Activated CD8-positive, alpha-beta T cell treated with anti-CD3 and anti-CD28 coated beads, Interleukin-2, amount 10 ng/mL, durations not matched to agents 7 days and 5 days (primary cell): Measurements from ENCODE around the gene JAK1. TPM values are rescaled to one million over a fixed set of nuclear protein-coding genes. Genes with fewer than 3 reads are reported as not detected.

Experiments used
- ATAC-seq: fragments of 150-1000 bp; cut with Tn5 transposase; one replicate; pipeline ENCODE4 v1.10.0; 2021; ENCODE audit warnings: moderate library complexity
- CTCF ChIA-PET: fragments of 350-600 bp; sonication (Branson Sonifier 250); formaldehyde crosslinking; loops from one replicate; lab custom pipeline; 2021; ENCODE audit warnings: antibody characterized with exemption; lab: Charles Lee
- POLR2A ChIA-PET: fragments of 350-600 bp; sonication (Branson Sonifier 250); formaldehyde crosslinking; loops from one replicate; lab custom pipeline; 2021; ENCODE audit warnings: antibody characterized with exemption; lab: Charles Lee
- DNase-seq: peaks from one replicate; pipeline ENCODE4 v3.0.0-alpha.2; 2020
- H3K27ac Mint-ChIP-seq: one replicate; pipeline ENCODE4 v1.8.0; 2021; ENCODE audit warnings: mild to moderate bottlenecking, mixed read lengths
- H3K27me3 Mint-ChIP-seq: one replicate; pipeline ENCODE4 v1.8.0; 2021; ENCODE audit warnings: low read depth, mixed read lengths
- H3K36me3 Mint-ChIP-seq: one replicate; pipeline ENCODE4 v1.8.0; 2021; ENCODE audit warnings: low read depth, mixed read lengths
- H3K4me1 Mint-ChIP-seq: one replicate; pipeline ENCODE4 v1.8.0; 2021; ENCODE audit warnings: low read depth, mixed read lengths
- H3K4me3 Mint-ChIP-seq: one replicate; pipeline ENCODE4 v1.8.0; 2021; ENCODE audit warnings: mild to moderate bottlenecking, mixed read lengths
- H3K9me3 Mint-ChIP-seq: one replicate; pipeline ENCODE4 v1.8.0; 2022; ENCODE audit warnings: mixed read lengths; ENCODE audit not compliant: insufficient read depth
- total RNA-seq, 2 experiments: library from RNA; stranded (reverse); gene quantifications; one replicate each; pipeline ENCODE4 v1.2.3, GENCODE V29; 2021

Gene JAK1
- total RNA-seq, 2 experiments from 2014 or later: 156 to 159 TPM

DNA sequence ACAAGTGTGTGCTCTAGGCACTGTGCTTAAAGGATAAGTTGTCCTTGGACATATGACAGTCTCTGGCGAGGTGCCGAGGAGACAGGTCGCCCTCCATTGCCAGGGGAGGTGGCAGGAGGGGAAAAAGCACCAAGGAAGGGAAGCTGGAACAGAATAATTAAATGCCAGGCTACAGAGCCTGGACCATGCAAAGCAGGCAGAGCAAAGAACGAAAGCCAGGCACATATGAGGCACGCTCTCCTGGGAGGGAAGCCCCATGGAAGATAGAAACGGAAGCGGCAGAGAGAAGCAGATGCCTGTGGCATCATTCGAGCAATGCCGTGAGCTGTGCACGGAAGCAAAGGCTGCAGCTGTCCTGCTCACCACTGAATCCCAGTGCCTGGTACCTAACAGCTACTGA is 91.2 kb downstream of the JAK1 start:
- H3K9me3 Mint-ChIP-seq: no peaks in the 10 kb centered on the region
- ATAC-seq: no peak
- ChIA-PET POLR2A (no interaction called here), CTCF (interaction anchor here (1.6 kb wide), 1 partner anchor 10 kb away, joined by 4 read pairs; no protein-coding TSS in a partner anchor)
- peak overlapping the region; percentile 39 for H3K27ac Mint-ChIP-seq
- H3K4me1 Mint-ChIP-seq: peaks cover 44% of the 10 kb centered on the region
- H3K4me3 Mint-ChIP-seq: no peak overlapping the region
- H3K27me3 Mint-ChIP-seq: no peaks in the 10 kb centered on the region
- DNase-seq: no peak
- peaks cover 72% of the 10 kb centered on the region for H3K36me3 Mint-ChIP-seq

DNA sequence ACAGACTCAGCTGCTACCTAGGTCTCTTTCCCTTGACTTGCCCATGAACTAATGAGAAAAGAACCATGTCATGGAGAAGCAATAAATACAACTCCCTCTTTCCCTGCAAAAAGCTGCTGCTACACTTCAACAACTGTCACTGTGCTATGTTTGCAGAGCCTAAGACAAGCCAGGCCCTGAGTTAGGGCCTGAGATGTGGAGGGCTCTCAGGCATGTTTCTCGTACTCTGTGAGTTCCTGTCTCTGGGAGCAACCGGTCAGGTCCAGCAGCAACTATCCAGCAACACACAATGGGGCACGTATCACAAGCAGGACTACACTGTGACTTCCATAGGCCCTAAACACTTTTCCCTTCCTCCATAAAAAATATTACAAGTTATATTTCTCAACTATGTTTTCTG is 91.7 kb downstream of the JAK1 start:
- peaks cover 72% of the 10 kb centered on the region for H3K36me3 Mint-ChIP-seq
- ATAC-seq (no peak), DNase-seq (no peak)
- no peak overlapping the region for H3K4me3 Mint-ChIP-seq
- H3K27ac Mint-ChIP-seq: no peak overlapping the region
- H3K4me1 Mint-ChIP-seq: peaks cover 44% of the 10 kb centered on the region
- POLR2A ChIA-PET: no interaction called here
- CTCF ChIA-PET: interaction anchor here (1.6 kb wide), 1 partner anchor 9 kb away, joined by 4 read pairs; no protein-coding TSS in a partner anchor
- H3K27me3 Mint-ChIP-seq: no peaks in the 10 kb centered on the region
- H3K9me3 Mint-ChIP-seq: no peaks in the 10 kb centered on the region

DNA sequence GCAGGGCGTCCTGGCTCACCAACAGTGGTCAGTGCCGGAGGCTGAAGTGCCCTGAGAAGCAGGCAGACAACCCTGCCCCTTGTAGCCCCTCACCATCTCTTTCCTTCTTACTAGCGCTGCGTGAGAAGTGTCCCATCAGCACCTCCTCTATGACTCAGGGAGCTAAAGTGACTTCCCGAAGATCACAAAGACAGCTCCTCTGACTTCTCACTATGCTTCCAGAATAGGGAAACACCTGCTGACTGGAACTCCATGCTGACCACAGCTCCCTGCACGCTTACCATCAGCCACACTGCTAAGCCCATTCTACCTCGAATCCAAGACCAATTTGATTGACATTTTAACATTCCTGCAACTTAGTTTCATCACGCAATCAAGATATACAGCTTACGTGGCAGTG is 92.8 kb downstream of the JAK1 start:
- DNase-seq (no peak), ATAC-seq (no peak)
- Mint-ChIP-seq H3K36me3 (peaks cover 71% of the 10 kb centered on the region), H3K27me3 (no peaks in the 10 kb centered on the region), H3K4me3 (no peak overlapping the region), H3K27ac (no peak overlapping the region), H3K9me3 (no peaks in the 10 kb centered on the region), H3K4me1 (peaks cover 37% of the 10 kb centered on the region)
- ChIA-PET POLR2A (no interaction called here), CTCF (interaction anchor here (1.6 kb wide), 1 partner anchor 8 kb away, joined by 4 read pairs; no protein-coding TSS in a partner anchor)

DNA sequence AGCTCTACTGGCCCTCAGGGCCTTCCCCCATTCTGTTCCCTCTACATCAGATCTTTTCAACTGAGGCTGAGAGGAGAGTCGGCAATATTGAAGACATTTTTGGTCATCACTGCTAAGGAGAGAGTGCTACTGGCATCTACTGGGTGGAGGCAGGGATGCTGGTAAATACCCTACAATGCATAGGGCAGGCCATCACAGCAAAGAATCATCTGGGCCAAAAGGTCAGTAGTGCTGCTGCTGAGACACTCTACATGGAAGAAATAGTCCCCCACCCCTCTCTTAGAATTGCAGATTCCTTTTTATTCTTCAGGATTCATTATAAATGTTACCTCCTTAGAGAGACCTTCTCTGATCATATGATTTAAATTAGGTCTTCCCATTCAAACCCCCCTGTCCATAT is 94.3 kb downstream of the JAK1 start:
- ChIA-PET CTCF (no interaction called here), POLR2A (no interaction called here)
- Mint-ChIP-seq H3K4me1 (peaks cover 24% of the 10 kb centered on the region), H3K4me3 (no peak overlapping the region), H3K27ac (peak overlapping the region; percentile 22), H3K36me3 (peaks cover 68% of the 10 kb centered on the region), H3K27me3 (no peaks in the 10 kb centered on the region), H3K9me3 (no peaks in the 10 kb centered on the region)
- DNase-seq (no peak), ATAC-seq (no peak)

DNA sequence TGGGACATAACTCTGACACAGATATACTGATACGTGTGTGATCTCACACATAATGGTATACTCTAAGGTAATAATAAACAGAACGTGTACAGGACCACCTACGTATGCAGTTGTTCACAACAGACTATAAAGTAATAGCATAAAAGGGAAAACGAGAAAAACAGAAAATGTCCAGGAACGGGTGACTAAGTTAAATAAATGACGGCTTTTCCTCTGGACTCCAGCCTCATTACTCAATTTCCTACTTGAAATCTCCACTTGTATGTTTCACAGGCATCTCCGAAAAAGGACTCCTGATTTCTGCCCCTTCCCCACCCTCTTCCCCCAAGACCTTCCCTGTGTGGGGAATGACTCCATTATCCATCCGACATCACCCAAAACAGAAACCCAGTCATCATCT is 95.1 kb downstream of the JAK1 start:
- Mint-ChIP-seq H3K9me3 (no peaks in the 10 kb centered on the region), H3K36me3 (peaks cover 67% of the 10 kb centered on the region), H3K27me3 (no peaks in the 10 kb centered on the region), H3K4me3 (no peak overlapping the region), H3K27ac (peak overlapping the region; percentile 1), H3K4me1 (peaks cover 16% of the 10 kb centered on the region)
- ChIA-PET CTCF (no interaction called here), POLR2A (no interaction called here)
- ATAC-seq (no peak), DNase-seq (no peak)

DNA sequence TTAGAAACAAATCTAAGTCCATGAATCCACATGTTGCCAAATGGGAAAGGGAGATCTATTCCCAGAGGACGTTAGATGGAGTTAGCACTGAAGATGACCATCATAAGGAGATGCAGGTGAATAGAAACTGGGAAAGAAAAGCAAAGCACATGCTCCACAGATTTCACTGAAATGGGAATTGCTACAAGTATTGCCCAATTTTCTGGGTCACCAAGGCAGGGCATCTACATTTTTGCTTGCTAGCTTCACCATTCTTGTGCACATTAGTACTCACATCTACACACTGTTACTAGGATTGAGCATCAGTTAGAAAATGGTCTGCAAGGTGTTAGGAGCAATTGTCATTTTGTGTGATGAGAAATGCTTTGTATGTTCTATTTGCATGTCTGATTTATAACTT is 99.1 kb downstream of the JAK1 start:
- no peaks in the 10 kb centered on the region for H3K27me3 Mint-ChIP-seq
- ChIA-PET POLR2A (interaction anchor here (1.4 kb wide), 1 partner anchor 26 kb away, joined by 3 read pairs; no protein-coding TSS in a partner anchor), CTCF (interaction anchor here (1.1 to 1.3 kb wide), 2 partner anchors 10 to 13 kb away, joined by 3 to 4 read pairs; no protein-coding TSS in a partner anchor)
- no peak overlapping the region for H3K27ac Mint-ChIP-seq
- peaks cover 66% of the 10 kb centered on the region for H3K36me3 Mint-ChIP-seq
- no peak overlapping the region for H3K4me3 Mint-ChIP-seq
- DNase-seq: no peak
- peaks cover 24% of the 10 kb centered on the region for H3K4me1 Mint-ChIP-seq
- H3K9me3 Mint-ChIP-seq: no peaks in the 10 kb centered on the region
- no peak for ATAC-seq

DNA sequence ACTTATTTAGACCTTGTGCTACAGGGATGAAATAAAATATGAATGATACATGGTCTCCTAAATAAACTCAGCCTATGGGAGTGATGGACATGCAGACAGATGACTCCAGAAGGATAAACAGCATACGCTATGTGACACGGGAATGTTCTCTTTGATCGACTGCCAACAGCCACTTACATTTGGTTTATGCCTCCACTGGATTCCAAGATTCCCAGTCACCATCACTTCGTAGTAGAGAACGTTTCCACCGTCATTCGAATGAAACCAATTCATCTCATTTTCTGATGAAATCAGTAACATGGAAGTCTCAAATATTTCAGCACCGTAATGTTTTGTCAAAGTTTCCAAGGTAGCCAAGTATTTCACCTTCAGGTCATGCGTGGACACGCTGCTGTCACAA is 99.7 kb downstream of the JAK1 start:
- no peak for DNase-seq
- Mint-ChIP-seq H3K4me3 (no peak overlapping the region), H3K27me3 (no peaks in the 10 kb centered on the region), H3K4me1 (peaks cover 26% of the 10 kb centered on the region), H3K9me3 (no peaks in the 10 kb centered on the region), H3K27ac (no peak overlapping the region), H3K36me3 (peaks cover 65% of the 10 kb centered on the region)
- ATAC-seq: no peak
- POLR2A ChIA-PET: interaction anchor here (1.4 kb wide), 1 partner anchor 27 kb away, joined by 3 read pairs; no protein-coding TSS in a partner anchor
- CTCF ChIA-PET: no interaction called here

DNA sequence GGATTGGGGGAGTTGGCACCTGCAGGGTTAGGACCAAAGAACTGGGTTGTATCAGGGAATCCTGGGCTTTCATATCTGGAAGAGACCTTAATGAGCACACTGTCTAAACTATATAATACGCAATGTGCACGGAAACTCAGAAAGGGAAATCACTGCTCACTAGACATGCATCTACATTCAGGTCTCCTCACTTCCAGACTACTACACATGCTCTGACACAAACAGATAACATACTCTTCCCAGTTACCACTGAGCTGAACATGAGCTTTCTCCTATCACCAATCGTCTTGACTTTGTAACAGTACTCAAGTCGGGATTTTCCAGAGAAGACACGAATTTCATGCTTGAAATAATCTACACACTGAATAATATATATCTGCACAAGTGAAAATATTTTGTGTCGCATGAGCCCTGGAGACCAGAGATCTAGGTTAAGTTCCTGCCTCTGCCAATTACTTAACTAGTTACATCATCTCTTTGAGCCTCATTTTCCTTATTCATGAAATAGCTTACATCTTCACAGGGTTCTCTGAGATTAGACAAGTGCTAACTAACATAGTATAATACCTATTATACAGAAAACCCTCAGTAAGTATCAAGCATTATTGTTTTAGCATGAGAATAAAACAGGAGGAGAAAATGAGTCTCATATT is 101.1 kb downstream of the JAK1 start:
- Mint-ChIP-seq H3K27ac (peak overlapping the region; percentile 79), H3K27me3 (no peaks in the 10 kb centered on the region), H3K36me3 (peaks cover 65% of the 10 kb centered on the region), H3K9me3 (no peaks in the 10 kb centered on the region), H3K4me3 (no peak overlapping the region), H3K4me1 (peaks cover 28% of the 10 kb centered on the region)
- no peak for ATAC-seq
- ChIA-PET CTCF (interaction anchor here (1.6 to 1.7 kb wide), 3 partner anchors 9 to 210 kb away, joined by 4 read pairs; no protein-coding TSS in a partner anchor), POLR2A (interaction anchor here (1.1 kb wide), 1 partner anchor 28 kb away, joined by 3 read pairs; no protein-coding TSS in a partner anchor)
- no peak for DNase-seq

DNA sequence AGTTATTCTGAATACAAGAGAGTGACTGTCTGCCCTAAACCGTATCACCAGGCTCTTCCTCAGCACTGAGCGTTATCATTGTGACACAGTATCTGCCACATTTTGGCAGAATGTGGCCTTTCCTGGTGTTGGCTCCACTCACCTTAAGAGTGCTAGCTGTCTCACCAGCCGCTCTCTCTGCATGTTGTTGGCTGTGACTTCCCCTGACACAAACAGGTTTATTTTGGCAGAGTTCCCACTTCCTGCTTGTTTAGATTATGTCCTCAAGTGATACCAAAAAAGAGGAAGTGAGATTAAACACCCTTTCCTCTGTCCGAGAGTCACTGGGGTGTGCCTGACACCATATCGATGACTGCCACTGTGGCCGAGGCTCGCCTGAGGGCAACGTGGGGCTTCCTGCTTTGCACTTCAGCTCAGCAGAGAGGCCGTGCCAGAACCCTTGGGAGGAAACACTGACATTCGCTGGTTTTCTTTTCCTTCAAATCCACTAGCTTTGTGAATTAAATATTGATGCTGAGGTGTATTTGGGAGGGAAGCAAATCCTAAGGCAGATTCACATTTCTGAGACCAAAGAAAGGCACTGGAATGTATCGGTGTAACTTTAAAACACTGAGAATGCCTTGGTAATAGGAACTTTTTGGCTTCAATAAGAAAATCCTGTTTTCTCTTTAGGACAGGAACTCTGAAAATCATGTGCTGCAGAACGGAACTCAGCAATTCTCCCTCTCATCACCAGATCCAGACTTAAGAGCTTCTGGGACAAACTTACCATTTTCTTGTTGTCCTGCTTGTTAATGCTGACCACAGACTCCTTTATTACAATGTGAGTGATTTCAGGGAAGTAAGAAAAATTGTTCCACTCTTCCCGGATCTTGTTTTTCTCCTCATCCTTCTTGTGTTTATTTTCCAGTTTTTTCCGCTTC is 102.1 kb downstream of the JAK1 start:
- peak overlapping the region; percentile 2 for H3K4me3 Mint-ChIP-seq

DNA sequence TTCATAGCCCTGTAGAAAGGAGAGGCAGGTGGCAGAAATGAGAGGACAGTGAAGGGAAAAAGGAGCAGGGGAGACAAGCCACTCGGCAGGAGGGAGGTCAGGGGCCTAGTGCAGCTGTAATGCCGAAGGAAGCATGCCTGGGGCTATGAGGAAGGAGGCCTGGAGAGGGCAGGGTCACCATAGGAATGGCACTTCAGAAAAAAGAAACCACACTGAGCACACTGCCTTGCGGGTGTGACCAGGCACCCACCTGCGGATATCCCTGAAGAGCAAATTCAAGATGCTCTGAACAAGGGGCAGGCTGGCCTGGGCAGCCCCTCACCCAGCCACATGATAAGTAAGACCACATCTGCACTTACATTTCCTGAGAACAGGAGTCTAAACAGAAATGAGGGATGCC is 104.7 kb downstream of the JAK1 start:
- Mint-ChIP-seq H3K27ac (peak overlapping the region; percentile 31), H3K4me3 (no peak overlapping the region), H3K4me1 (peaks cover 28% of the 10 kb centered on the region), H3K27me3 (no peaks in the 10 kb centered on the region), H3K36me3 (peaks cover 76% of the 10 kb centered on the region), H3K9me3 (no peaks in the 10 kb centered on the region)
- DNase-seq: no peak
- ATAC-seq: no peak
- ChIA-PET POLR2A (interaction anchor here (1.0 kb wide), 1 partner anchor 105 kb away, joined by 3 read pairs; the partner anchor contains the start of gene JAK1), CTCF (interaction anchor here (0.7 kb wide), 1 partner anchor 179 kb away, joined by 4 read pairs; no protein-coding TSS in a partner anchor)

More for the DNA sequence above, 102.1 kb downstream of the JAK1 start:
- ChIA-PET CTCF (interaction anchor here (1.1 to 1.7 kb wide), 4 partner anchors 10 to 211 kb away, joined by 3 to 4 read pairs (median 4); no protein-coding TSS in a partner anchor), POLR2A (interaction anchor here (1.1 kb wide), 1 partner anchor 29 kb away, joined by 3 read pairs; no protein-coding TSS in a partner anchor)
- Mint-ChIP-seq H3K4me1 (peaks cover 28% of the 10 kb centered on the region), H3K36me3 (peaks cover 72% of the 10 kb centered on the region), H3K27me3 (no peaks in the 10 kb centered on the region), H3K9me3 (no peaks in the 10 kb centered on the region), H3K27ac (peak overlapping the region; percentile 79)
- ATAC-seq (peak; percentile 85), DNase-seq (peak; percentile 65)

DNA sequence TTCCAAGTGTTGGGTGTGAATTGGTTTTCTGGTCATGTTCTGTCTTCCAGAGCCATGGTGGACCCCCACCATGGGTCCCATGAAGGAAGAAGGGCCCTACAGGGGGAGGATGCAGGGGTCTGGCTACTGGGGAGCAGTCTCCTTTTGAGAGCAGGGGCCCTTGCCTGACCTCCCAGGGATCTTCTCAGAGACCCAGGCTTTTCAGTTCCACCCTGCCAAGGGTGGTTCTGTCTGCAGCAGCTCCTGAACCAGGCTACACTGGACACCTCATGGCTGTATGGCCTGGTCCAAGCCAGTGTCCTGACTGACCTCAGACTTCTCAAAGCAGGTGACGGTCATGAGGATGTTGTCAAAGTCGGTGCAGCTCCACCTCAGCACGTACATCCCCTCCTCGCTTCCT is 109.0 kb downstream of the JAK1 start:
- Mint-ChIP-seq H3K4me3 (no peak overlapping the region), H3K4me1 (peaks cover 5% of the 10 kb centered on the region), H3K9me3 (no peaks in the 10 kb centered on the region), H3K27ac (no peak overlapping the region), H3K27me3 (no peaks in the 10 kb centered on the region), H3K36me3 (peaks cover 74% of the 10 kb centered on the region)
- ChIA-PET CTCF (no interaction called here), POLR2A (interaction anchor here (0.7 to 1.1 kb wide), 2 partner anchors 109 to 215 kb away, joined by 3 read pairs; partner anchors contain the start of gene JAK1)
- DNase-seq (no peak), ATAC-seq (no peak)
